GM12878 (cell line): ENCODE measurements around the gene ATP13A1. TPM values are rescaled to one million over a fixed set of nuclear protein-coding genes. Genes with fewer than 3 reads are reported as not detected.
A peak's percentile ranks its signal among the peaks of the same experiment; 100 is the strongest.

Experiments
- ATF7 ChIP-seq: fragments of 450-650 bp; IDR thresholded peaks from 2 replicates; pipeline ENCODE4 v1.6.1; 2016; ENCODE audit warnings: low read depth, mild to moderate bottlenecking
- DPF2 ChIP-seq: fragments of 450-650 bp; IDR thresholded peaks from 2 replicates; pipeline ENCODE4 v1.6.1; 2017; ENCODE audit warnings: mild to moderate bottlenecking
- ETV6 ChIP-seq, 2 experiments: fragments of 450-650 bp in 1 of 2; IDR thresholded peaks in 1 of 2; conservative IDR thresholded peaks in 1 of 2; 2 replicates each; pipeline ENCODE4 v1.6.1; 2014; ENCODE audit warnings: antibody characterized with exemption in 1 of 2, borderline replicate concordance in 1 of 2, low read depth in 1 of 2, mild to moderate bottlenecking in 1 of 2, moderate library complexity in 1 of 2
- HDAC2 ChIP-seq: fragments of 200-600 bp; sonication (generic); IDR thresholded peaks from 2 replicates; pipeline ENCODE4 v1.6.1; 2017
- JUND ChIP-seq: IDR thresholded peaks from 2 replicates; pipeline ENCODE4 v1.6.1; 2012; ENCODE audit warnings: low read depth, mild to moderate bottlenecking, low read length, improper control_type of control experiment, moderate library complexity
- LARP7 ChIP-seq: fragments of 450-650 bp; IDR thresholded peaks from 2 replicates; pipeline ENCODE4 v1.6.1; 2017; ENCODE audit warnings: mild to moderate bottlenecking
- NFXL1 ChIP-seq: fragments of 450-650 bp; IDR thresholded peaks from 2 replicates; pipeline ENCODE4 v1.6.1; 2017; ENCODE audit warnings: antibody characterized with exemption, mild to moderate bottlenecking, borderline replicate concordance
- POLR2A ChIP-seq: IDR thresholded peaks from 2 replicates; pipeline ENCODE4 v1.6.1; 2011; ENCODE audit warnings: low read depth, mild to moderate bottlenecking, low read length
- RAD21 ChIP-seq: IDR thresholded peaks from 2 replicates; pipeline ENCODE4 v1.6.1; 2011; ENCODE audit warnings: mild to moderate bottlenecking, low read depth, low read length, moderate library complexity; ENCODE audit not compliant: insufficient read depth
- RCOR1 ChIP-seq: conservative IDR thresholded peaks from 2 replicates; pipeline ENCODE4 v1.6.1; 2012; ENCODE audit warnings: low read depth, low read length, improper control_type of control experiment
- SIX5 ChIP-seq: IDR thresholded peaks from 2 replicates; pipeline ENCODE4 v1.6.1; 2011; ENCODE audit warnings: mild to moderate bottlenecking, low read depth, low read length, moderate library complexity; ENCODE audit not compliant: severe bottlenecking
- SMAD5 ChIP-seq: IDR thresholded peaks from 2 replicates; pipeline ENCODE4 v1.6.1; 2016; ENCODE audit warnings: antibody characterized with exemption, low read depth
- SPI1 ChIP-seq: IDR thresholded peaks from 2 replicates; pipeline ENCODE4 v1.6.1; 2011; ENCODE audit warnings: low read depth, mild to moderate bottlenecking, low read length, moderate library complexity, borderline replicate concordance; ENCODE audit not compliant: insufficient read depth
- SRF ChIP-seq, 2 experiments: IDR thresholded peaks; 2 replicates each; pipeline ENCODE4 v1.6.1; 2011; ENCODE audit warnings: low read depth in 2 of 2, low read length in 2 of 2, mild to moderate bottlenecking in 1 of 2, moderate library complexity in 1 of 2
- ZNF384 ChIP-seq: IDR thresholded peaks from 2 replicates; pipeline ENCODE4 v1.6.1; 2012; ENCODE audit warnings: low read depth, mild to moderate bottlenecking, low read length, improper control_type of control experiment, borderline replicate concordance
- polyA plus RNA-seq, 11 experiments: library from polyadenylated mRNA; depleted of rRNA in 4 of 11; unstranded in 6 of 11; stranded (reverse) in 5 of 11; fragments of >200 nt; fragmentation: Nextera tagmentation in 4 of 11; fragmentation: Illumina TruSeq in 1 of 11; extraction: Ambion mirVana in 4 of 11; extraction: Trizol in 1 of 11; gene quantifications; 1 replicate in 1 of 11; 2 replicates in 10 of 11; pipeline versions ENCODE4 v1.2.1 to v1.2.3, GENCODE V29; 2011 to 2016; ENCODE audit warnings: inconsistent platforms in 2 of 11, missing spikeins in 2 of 11, low read depth in 1 of 11
- total RNA-seq, 4 experiments: library from RNA; depleted of rRNA in 3 of 4; stranded (reverse); fragments of >200 nt in 3 of 4; fragmentation: Illumina TruSeq in 1 of 4; extraction: Trizol in 1 of 4; gene quantifications; 2 replicates each; pipeline versions ENCODE4 v1.2.1 to v1.2.3, GENCODE V29; 2013 to 2021
- TF ChIP-seq, protein P1 (sequence below): fragments of 450-650 bp; IDR thresholded peaks from 2 replicates; pipeline ENCODE4 v1.6.1; 2018; ENCODE audit warnings: mild to moderate bottlenecking, low read depth, moderate library complexity; ENCODE audit not compliant: partially characterized antibody
- TF ChIP-seq, protein P2 (sequence below): fragments of 450-650 bp; IDR thresholded peaks from 2 replicates; pipeline ENCODE4 v1.6.1; 2017; ENCODE audit warnings: mild to moderate bottlenecking, moderate library complexity
- TF ChIP-seq, protein P3 (sequence below): fragments of 450-650 bp; IDR thresholded peaks from 2 replicates; pipeline ENCODE4 v1.6.1; 2017; ENCODE audit warnings: mild to moderate bottlenecking, moderate library complexity

Gene ATP13A1
- total and polyA plus RNA-seq, 10 of the 15 experiments (the other 5 are each of a cell fraction or from before 2014, with no cell fraction given), result 0.37 to 91.0 (median 29.8) TPM

DNA sequence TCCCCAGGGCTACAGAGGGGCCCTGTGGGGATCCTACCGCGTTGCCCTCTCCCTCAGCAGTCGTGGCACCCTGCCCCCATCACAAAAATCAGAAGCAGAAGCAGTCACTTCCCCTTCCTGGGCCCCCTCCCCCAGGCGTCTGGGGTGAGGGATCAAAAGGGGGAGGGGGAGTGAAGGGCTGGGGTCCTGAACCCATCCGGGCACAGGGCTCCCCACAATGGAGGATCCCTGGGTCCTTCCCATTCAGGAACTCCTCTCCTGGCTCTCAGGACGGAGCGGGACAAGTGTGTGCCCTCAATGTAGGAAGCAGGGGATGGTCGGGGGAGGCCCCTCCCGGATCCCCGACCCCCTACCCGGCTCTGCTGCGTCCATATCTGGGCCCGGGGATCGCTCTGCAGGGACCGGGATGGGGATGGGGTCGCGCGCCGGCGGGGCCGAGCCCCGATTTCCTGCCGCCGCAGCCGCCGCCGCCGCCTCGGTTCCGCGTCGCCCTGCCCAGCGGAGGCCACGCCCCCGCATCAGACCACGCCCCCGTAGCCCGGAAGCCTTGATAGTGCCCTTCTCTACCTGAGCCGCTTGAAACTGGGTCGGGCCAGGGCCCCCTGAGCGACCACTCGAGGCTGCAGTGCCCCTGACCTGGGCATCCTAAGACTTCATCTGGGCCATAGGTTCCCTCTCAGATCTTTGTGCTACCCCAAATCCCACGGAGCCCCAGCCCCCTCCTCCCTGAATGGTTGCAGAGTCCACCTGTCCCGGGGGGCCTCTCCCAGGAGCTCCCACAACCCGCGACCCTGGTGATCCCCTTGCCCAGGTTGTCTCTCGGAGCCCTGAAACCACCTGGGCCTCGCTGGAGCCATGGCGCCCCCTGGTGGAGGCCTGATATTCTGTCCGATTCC lies 20.1 kb downstream of the ATP13A1 start, which contains the start of gene GMIP (continued):
- TF ChIP-seq, protein P1, sequence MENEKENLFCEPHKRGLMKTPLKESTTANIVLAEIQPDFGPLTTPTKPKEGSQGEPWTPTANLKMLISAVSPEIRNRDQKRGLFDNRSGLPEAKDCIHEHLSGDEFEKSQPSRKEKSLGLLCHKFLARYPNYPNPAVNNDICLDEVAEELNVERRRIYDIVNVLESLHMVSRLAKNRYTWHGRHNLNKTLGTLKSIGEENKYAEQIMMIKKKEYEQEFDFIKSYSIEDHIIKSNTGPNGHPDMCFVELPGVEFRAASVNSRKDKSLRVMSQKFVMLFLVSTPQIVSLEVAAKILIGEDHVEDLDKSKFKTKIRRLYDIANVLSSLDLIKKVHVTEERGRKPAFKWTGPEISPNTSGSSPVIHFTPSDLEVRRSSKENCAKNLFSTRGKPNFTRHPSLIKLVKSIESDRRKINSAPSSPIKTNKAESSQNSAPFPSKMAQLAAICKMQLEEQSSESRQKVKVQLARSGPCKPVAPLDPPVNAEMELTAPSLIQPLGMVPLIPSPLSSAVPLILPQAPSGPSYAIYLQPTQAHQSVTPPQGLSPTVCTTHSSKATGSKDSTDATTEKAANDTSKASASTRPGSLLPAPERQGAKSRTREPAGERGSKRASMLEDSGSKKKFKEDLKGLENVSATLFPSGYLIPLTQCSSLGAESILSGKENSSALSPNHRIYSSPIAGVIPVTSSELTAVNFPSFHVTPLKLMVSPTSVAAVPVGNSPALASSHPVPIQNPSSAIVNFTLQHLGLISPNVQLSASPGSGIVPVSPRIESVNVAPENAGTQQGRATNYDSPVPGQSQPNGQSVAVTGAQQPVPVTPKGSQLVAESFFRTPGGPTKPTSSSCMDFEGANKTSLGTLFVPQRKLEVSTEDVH, result no peak
- TF ChIP-seq ATF7 (no peak), RAD21 (peak; percentile 90), LARP7 (peak; percentile 69; the same call in 1 of the 2 replicates), JUND (0 out of 2 replicates have a peak, but pooled peaks have one; percentile 20), DPF2 (peak; percentile 80), SPI1 (peak; percentile 85), SMAD5 (no peak), RCOR1 (0 out of 2 replicates have a peak, but pooled peaks have one; percentile 26), ZNF384 (no peak), NFXL1 (no peak), ETV6 (conservative IDR thresholded peaks at IDR 0.05 in 1 of 2, IDR thresholded peaks at IDR 0.05 in 1 of 2; ENCODE audit: borderline replicate concordance in 1 of 2, low read depth in 1 of 2) (0 out of 4 replicates have a peak, but pooled peaks of 1 of the 2 experiments have one; percentile 18), SRF (IDR thresholded peaks at IDR 0.05; ENCODE audit: low read depth in 2 of 2, low read length in 2 of 2) (no peak), POLR2A (peak; percentile 78), SIX5 (no peak), HDAC2 (no peak)
- TF ChIP-seq, protein P2, sequence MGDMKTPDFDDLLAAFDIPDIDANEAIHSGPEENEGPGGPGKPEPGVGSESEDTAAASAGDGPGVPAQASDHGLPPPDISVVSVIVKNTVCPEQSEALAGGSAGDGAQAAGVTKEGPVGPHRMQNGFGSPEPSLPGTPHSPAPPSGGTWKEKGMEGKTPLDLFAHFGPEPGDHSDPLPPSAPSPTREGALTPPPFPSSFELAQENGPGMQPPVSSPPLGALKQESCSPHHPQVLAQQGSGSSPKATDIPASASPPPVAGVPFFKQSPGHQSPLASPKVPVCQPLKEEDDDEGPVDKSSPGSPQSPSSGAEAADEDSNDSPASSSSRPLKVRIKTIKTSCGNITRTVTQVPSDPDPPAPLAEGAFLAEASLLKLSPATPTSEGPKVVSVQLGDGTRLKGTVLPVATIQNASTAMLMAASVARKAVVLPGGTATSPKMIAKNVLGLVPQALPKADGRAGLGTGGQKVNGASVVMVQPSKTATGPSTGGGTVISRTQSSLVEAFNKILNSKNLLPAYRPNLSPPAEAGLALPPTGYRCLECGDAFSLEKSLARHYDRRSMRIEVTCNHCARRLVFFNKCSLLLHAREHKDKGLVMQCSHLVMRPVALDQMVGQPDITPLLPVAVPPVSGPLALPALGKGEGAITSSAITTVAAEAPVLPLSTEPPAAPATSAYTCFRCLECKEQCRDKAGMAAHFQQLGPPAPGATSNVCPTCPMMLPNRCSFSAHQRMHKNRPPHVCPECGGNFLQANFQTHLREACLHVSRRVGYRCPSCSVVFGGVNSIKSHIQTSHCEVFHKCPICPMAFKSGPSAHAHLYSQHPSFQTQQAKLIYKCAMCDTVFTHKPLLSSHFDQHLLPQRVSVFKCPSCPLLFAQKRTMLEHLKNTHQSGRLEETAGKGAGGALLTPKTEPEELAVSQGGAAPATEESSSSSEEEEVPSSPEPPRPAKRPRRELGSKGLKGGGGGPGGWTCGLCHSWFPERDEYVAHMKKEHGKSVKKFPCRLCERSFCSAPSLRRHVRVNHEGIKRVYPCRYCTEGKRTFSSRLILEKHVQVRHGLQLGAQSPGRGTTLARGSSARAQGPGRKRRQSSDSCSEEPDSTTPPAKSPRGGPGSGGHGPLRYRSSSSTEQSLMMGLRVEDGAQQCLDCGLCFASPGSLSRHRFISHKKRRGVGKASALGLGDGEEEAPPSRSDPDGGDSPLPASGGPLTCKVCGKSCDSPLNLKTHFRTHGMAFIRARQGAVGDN, result 0 out of 2 replicates have a peak, but pooled peaks have one; percentile 26
- TF ChIP-seq, protein P3, sequence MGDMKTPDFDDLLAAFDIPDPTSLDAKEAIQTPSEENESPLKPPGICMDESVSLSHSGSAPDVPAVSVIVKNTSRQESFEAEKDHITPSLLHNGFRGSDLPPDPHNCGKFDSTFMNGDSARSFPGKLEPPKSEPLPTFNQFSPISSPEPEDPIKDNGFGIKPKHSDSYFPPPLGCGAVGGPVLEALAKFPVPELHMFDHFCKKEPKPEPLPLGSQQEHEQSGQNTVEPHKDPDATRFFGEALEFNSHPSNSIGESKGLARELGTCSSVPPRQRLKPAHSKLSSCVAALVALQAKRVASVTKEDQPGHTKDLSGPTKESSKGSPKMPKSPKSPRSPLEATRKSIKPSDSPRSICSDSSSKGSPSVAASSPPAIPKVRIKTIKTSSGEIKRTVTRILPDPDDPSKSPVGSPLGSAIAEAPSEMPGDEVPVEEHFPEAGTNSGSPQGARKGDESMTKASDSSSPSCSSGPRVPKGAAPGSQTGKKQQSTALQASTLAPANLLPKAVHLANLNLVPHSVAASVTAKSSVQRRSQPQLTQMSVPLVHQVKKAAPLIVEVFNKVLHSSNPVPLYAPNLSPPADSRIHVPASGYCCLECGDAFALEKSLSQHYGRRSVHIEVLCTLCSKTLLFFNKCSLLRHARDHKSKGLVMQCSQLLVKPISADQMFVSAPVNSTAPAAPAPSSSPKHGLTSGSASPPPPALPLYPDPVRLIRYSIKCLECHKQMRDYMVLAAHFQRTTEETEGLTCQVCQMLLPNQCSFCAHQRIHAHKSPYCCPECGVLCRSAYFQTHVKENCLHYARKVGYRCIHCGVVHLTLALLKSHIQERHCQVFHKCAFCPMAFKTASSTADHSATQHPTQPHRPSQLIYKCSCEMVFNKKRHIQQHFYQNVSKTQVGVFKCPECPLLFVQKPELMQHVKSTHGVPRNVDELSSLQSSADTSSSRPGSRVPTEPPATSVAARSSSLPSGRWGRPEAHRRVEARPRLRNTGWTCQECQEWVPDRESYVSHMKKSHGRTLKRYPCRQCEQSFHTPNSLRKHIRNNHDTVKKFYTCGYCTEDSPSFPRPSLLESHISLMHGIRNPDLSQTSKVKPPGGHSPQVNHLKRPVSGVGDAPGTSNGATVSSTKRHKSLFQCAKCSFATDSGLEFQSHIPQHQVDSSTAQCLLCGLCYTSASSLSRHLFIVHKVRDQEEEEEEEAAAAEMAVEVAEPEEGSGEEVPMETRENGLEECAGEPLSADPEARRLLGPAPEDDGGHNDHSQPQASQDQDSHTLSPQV, result 0 out of 2 replicates have a peak, but pooled peaks have one; percentile 12
